Measurements from ENCODE around the gene BTBD2.

Gene BTBD2

DNA sequence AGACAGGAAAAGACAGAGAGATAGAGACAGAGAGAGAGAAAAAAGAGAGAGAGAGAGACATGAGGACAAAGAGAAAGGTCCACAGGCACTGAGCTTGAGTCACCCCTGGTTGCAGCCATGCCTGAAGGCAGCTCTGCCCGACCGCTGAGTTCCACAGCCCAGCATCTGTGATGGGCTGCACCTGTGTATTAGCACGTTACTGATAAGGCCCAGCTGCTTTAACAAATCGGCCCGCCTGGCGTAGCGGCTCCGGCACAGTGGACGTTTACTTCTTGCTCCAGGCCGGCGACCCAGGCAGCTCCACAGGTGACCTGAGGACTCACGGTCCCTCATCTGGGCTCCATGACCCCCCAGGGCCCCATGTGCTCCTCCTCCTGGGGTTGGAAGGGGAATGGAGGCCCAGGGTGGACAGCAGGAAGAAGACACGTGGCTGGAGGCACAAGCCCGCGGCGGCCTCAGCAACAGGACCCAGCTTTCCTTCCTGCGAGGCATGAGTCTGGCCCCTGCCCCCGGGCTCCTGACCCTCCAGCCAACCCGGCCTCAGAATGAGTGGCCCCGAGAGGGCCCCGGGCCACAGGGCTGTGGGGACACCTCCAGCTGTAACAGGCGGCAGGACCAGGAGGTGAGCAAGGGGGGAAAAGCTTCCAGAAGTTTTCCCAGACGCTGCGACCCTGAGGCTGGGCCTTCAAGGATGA, 78.5 kb downstream of the BTBD2 start:
- no peak for DNase-seq

DNA sequence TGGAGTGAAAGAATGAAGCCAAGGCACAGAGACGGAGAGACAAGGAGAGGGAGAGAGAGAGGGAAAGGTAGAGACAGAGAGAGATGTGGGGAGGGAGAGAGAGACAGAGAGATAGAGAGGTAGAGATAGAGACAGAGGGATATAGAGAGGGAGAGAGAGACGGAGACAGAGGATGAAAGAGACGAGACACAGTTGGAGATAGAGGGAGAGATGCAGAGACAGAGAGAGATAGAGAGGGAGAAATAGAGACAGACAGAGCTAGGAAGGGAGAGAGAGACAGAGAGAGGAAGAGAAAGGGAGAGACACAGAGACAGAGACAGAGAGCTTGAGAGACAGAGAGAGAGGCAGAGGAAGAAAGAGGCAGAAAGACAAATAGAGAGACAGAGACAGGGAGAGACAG, 79.1 kb downstream of the BTBD2 start:
- DNase-seq = no peak

DNA sequence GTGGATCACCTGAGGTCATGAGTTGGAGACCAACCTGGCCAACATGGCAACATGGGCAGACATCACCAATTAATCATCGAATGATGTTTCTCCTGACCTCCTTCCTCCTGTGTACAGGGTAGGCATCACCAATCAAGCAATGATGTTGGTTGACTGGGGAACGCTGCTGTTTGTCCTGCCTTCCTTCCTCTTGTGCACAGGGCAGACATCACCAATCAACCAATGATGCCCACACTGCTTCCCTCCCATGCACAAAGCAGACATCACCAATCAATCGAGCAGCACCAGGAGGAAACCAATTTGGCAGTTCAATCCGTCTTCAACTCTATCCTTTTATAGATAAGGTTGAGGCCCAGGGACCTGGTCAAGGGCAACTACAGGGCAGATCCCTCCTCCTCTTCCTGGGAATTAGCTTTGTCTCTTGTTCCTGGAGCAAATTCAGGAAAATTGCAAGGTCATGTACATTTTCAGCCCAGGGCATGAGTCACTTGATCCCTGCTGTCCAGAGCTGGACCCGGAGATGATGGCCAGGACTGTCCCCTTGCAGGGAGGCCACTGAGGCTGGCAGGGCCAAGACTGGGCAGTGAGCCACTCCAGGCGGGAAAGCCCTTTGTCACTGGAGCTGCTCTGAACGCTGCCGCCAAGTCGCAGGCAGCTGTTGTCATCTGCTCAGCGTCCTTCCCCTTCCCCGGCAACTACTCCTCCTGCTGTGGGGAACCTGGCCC, 79.9 kb downstream of the BTBD2 start:
- DNase-seq = peak; percentile 73
